Activated naive CD4-positive, alpha-beta T cell (primary cell): ENCODE data around the gene SNX1.

Source experiments
- DNase-seq, 4 experiments: peaks; one replicate each; lab custom pipeline; 2025; lab: John Stamatoyannopoulos, UW

The SNX1 gene

GRCh38 chr15:64163659-64164362 lies 68.0 kb downstream of the SNX1 start:
- DNase-seq: no peak

- no peak for DNase-seq
Observed at GRCh38 chr15:64164436-64164835, 68.7 kb downstream of the SNX1 start.

GRCh38 chr15:64166102-64166890 lies 70.5 kb downstream of the SNX1 start:
- no peak for DNase-seq

GRCh38 chr15:64180235-64180824 lies 84.5 kb downstream of the SNX1 start:
- no peak for DNase-seq

GRCh38 chr15:64182859-64183370 lies 87.1 kb downstream of the SNX1 start:
- no peak for DNase-seq

- no peak for DNase-seq
Observed at GRCh38 chr15:64185146-64185911, 89.5 kb downstream of the SNX1 start.

GRCh38 chr15:64187396-64188191 lies 91.8 kb downstream of the SNX1 start:
- DNase-seq: no peak
